Measurements from ENCODE around the gene CAPS2. TPM values are rescaled to one million over a fixed set of nuclear protein-coding genes. Genes with fewer than 3 reads are reported as not detected.

The CAPS2 gene
- total and polyA plus RNA-seq, 2 donors (not counting 3 experiments of a cell fraction or from before 2014, with no cell fraction given): 0.61 to 1.7 TPM

DNA sequence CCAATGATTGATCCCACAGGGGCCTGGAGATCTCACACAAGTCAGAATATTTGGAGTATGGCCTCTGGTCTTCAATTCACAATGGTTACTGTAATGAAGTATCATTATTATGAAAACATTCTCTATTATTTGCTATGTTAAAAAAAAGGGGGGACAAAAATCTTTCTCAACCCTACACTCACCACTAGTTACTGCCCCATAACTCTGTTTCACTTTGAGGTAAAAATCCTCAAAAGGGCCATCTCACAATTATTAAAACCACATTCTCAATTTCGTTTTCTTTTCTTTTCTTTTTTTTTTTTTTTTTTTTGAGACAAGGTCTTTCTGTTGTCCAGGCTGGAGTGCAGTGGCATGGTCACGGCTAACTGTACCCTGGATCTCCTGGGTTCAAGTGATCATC, 60.9 kb downstream of the CAPS2 start:
- H3K27me3 ChIP-seq (ENCODE audit: control insufficient read depth in 2 of 2, insufficient read depth in 2 of 2, low read length in 2 of 2): peaks cover 0 to 2% of the 10 kb centered on the region in 2 experiments
- no TSS peak for BruUV-seq (replicated peaks)
- H3K4me2 ChIP-seq (ENCODE audit: insufficient read depth, low read length): no peak overlapping the region
- no peaks in the 10 kb centered on the region for H3K9me3 ChIP-seq (replicated peaks; ENCODE audit: control insufficient read depth, insufficient read depth, low read length)
- dilution Hi-C loops (cut with MboI; ENCODE audit: extremely low pct_ligation_motif_present, low sequenced_read_pairs): no loop called here
- H3K79me2 ChIP-seq (ENCODE audit: control insufficient read depth, insufficient read depth, low read length): no peaks in the 10 kb centered on the region
- no peaks in the 10 kb centered on the region for H3K4me1 ChIP-seq (ENCODE audit: control insufficient read depth, extremely low read depth, insufficient read depth, low read length)
- no peaks in the 10 kb centered on the region for H4K20me1 ChIP-seq (replicated peaks; ENCODE audit: control insufficient read depth, extremely low read depth, insufficient read depth, low read length)
- H3K9ac ChIP-seq (replicated peaks; ENCODE audit: extremely low read depth, insufficient read depth, low read length): no peak overlapping the region
- TF ChIP-seq EZH2 (IDR thresholded peaks at IDR 0.05; ENCODE audit: borderline replicate concordance, low read depth, low read length, severe bottlenecking): no peak
- no peak for TF ChIP-seq MYC (IDR thresholded peaks at IDR 0.05; ENCODE audit: low read depth, low read length)
- TF ChIP-seq POLR2AphosphoS5 (IDR thresholded peaks at IDR 0.05; ENCODE audit: insufficient read depth, low read depth, low read length): no peak
- no peak for TF ChIP-seq POLR2A (IDR thresholded peaks at IDR 0.05; ENCODE audit: low read depth, low read length)
- no peak for TF ChIP-seq GATA2 (IDR thresholded peaks at IDR 0.05; ENCODE audit: insufficient read depth, insufficient read length, low read depth, low read length)
- TF ChIP-seq FOS (IDR thresholded peaks at IDR 0.05; ENCODE audit: borderline replicate concordance, insufficient read depth, low read length): no peak
- TF ChIP-seq JUN (IDR thresholded peaks at IDR 0.05; ENCODE audit: borderline replicate concordance, insufficient read depth, insufficient read length, low read depth): no peak
- TF ChIP-seq MAX (IDR thresholded peaks at IDR 0.05; ENCODE audit: insufficient read depth, insufficient read length): no peak
- TF ChIP-seq CTCF (IDR thresholded peaks at IDR 0.05; ENCODE audit: extremely low read depth in 1 of 2, insufficient read depth in 1 of 2, low read depth in 1 of 2, low read length in 2 of 2): no peak
- H3K36me3 ChIP-seq (ENCODE audit: control insufficient read depth in 2 of 2, extremely low read depth in 1 of 2, insufficient read depth in 2 of 2, low read length in 2 of 2): no peaks in the 10 kb centered on the region
- intact Hi-C loops (cut with micrococcal nuclease): no loop called here
- H3K27ac ChIP-seq (ENCODE audit: insufficient read depth, low read depth, low read length): no peak overlapping the region
- H3K4me3 ChIP-seq (replicated peaks in 1 of 3; ENCODE audit: insufficient read depth in 1 of 3, low read depth in 1 of 3, low read length in 3 of 3): no peak overlapping the region
- no peak overlapping the region for H2AFZ ChIP-seq (ENCODE audit: low read depth, low read length)
- DNase-seq (ENCODE audit: low read depth, low spot score) (no peak), FAIRE-seq (no peak)
- POLR2A ChIA-PET: no interaction called here
- CTCF ChIA-PET: no interaction called here
- no peaks in the 10 kb centered on the region for H3K9me1 ChIP-seq (replicated peaks; ENCODE audit: control insufficient read depth, extremely low read depth, insufficient read depth, low read length)
